C4-2B (cell line): ENCODE results near the gene ZFYVE28.

Experiments used
- CTCF ChIP-seq: fragments of 450-650 bp; conservative IDR thresholded peaks from 2 replicates; pipeline ENCODE4 v1.5.1; 2017; ENCODE audit warnings: mild to moderate bottlenecking
- ZFX ChIP-seq: fragments of 450-650 bp; IDR thresholded peaks from 2 replicates; pipeline ENCODE4 v1.6.1; 2017

GRCh38 chr4:2339458-2340271 is 78.8 kb downstream of the ZFYVE28 start:
- TF ChIP-seq CTCF (no peak), ZFX (no peak)
